ENCODE measurements around the gene UGT1A5. TPM values are rescaled to one million over a fixed set of nuclear protein-coding genes. Genes with fewer than 3 reads are reported as not detected.

Gene UGT1A5
- total and polyA plus RNA-seq, 2 of the 8 experiments (the other 6 are each of a cell fraction or from before 2014, with no cell fraction given) = not detected

DNA sequence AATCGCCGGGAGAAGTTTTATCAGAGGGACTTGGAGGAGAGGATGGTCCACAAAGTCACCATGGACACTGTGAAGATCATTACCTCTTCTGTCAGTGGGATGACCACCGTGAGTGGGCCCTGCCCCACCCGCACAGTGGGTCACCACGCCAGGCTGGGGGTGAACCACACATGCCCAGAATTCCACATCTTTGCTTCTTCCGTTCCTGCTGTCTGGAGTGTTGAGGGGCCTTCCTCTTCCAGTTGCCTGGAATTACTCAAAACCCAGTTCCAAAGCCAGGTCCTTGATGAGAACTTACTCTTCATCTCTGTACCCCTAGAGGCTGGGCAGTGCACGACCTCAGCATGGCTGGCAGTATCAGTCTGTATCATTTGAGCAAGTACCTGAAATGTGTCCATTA lies 87.5 kb downstream of the UGT1A5 start:
- H3K23me2 ChIP-seq (ENCODE audit: low read depth, low read length) = no peaks in the 10 kb centered on the region
- no peaks in the 10 kb centered on the region for H3K79me1 ChIP-seq (ENCODE audit: low read depth, low read length)
- H3K4me3 ChIP-seq (ENCODE audit: extremely low read depth in 1 of 4, insufficient read depth in 2 of 4, low read depth in 3 of 4, low read length in 4 of 4) = no peak overlapping the region
- FAIRE-seq (no peak), DNase-seq (ENCODE audit: low read depth in 1 of 2, low spot score in 2 of 2) (no peak)
- no peak overlapping the region for H3K56ac ChIP-seq (replicated peaks; ENCODE audit: insufficient read length, low read depth, low read length)
- peaks cover 0 to 4% of the 10 kb centered on the region in 2 experiments; a peak in 3 of 4 replicates for H3K9me3 ChIP-seq (ENCODE audit: insufficient read depth in 2 of 2, low read depth in 1 of 2, low read length in 1 of 2)
- H3K27ac ChIP-seq (ENCODE audit: low read depth, low read length) = no peak overlapping the region
- no peaks in the 10 kb centered on the region for H3K27me3 ChIP-seq (replicated peaks in 1 of 4; ENCODE audit: control insufficient read depth in 3 of 4, extremely low read depth in 1 of 4, insufficient read depth in 3 of 4, low read length in 3 of 4)
- 93% methylated on average over 7 of the region's 7 CpGs; no CpG with 5 or more reads in 1 of the 2 experiments for WGBS, 2 experiments (ENCODE audit: extremely low coverage in 1 of 2, insufficient coverage in 1 of 2, insufficient read length in 1 of 2, insufficient replicate concordance in 2 of 2, low coverage in 1 of 2, low lambda C conversion rate in 2 of 2, missing lambda C conversion rate in 1 of 2)
- H3K14ac ChIP-seq (ENCODE audit: insufficient read length) = no peak overlapping the region
- H3K79me2 ChIP-seq (ENCODE audit: control insufficient read depth in 1 of 2, insufficient read depth in 2 of 2, low read length in 2 of 2) = no peaks in the 10 kb centered on the region
- H2BK120ac ChIP-seq (replicated peaks; ENCODE audit: low read depth, low read length) = no peak overlapping the region
- POLR2A ChIA-PET (ENCODE audit: partially characterized antibody) = no interaction called here
- H3K36me3 ChIP-seq (ENCODE audit: control insufficient read depth in 2 of 4, insufficient read depth in 4 of 4, low read length in 3 of 4) = no peaks in the 10 kb centered on the region
- no peak overlapping the region for H3K4ac ChIP-seq (replicated peaks; ENCODE audit: insufficient read length, low read depth, low read length)
- TF ChIP-seq TCF12 (IDR thresholded peaks at IDR 0.05; ENCODE audit: low read depth, low read length) (no peak), YY1 (IDR thresholded peaks at IDR 0.05; ENCODE audit: low read depth, low read length) (no peak), POLR2A (IDR thresholded peaks at IDR 0.05; ENCODE audit: control extremely low read depth in 1 of 2, low read depth in 2 of 2, low read length in 2 of 2) (no peak)
- no peak overlapping the region for H3K9ac ChIP-seq (replicated peaks in 1 of 4; ENCODE audit: extremely low read depth in 1 of 4, low read depth in 3 of 4, low read length in 3 of 4)
- H2AFZ ChIP-seq (ENCODE audit: low read length) = no peak overlapping the region
- H3K23ac ChIP-seq (ENCODE audit: insufficient read length) = no peak overlapping the region
- no peak overlapping the region for H4K5ac ChIP-seq (ENCODE audit: insufficient read length, low read depth, low read length)
- H3K4me1 ChIP-seq (replicated peaks in 1 of 4; ENCODE audit: control insufficient read depth in 3 of 4, insufficient read depth in 4 of 4, low read length in 3 of 4) = no peaks in the 10 kb centered on the region
- no peaks in the 10 kb centered on the region for H4K20me1 ChIP-seq (replicated peaks in 1 of 2; ENCODE audit: control insufficient read depth in 1 of 2, insufficient read depth in 2 of 2, low read length in 2 of 2)
- no peak overlapping the region for H2BK12ac ChIP-seq (ENCODE audit: low read depth, low read length)
- H2BK20ac ChIP-seq (ENCODE audit: low read length) = no peak overlapping the region
- H3K18ac ChIP-seq (ENCODE audit: extremely low read depth, low read length) = no peak overlapping the region
- CTCF ChIA-PET (ENCODE audit: partially characterized antibody) = no interaction called here
- no peak overlapping the region for H3K4me2 ChIP-seq (ENCODE audit: insufficient read depth in 1 of 2, low read depth in 2 of 2, low read length in 2 of 2)
- H4K8ac ChIP-seq (ENCODE audit: extremely low read depth, insufficient read depth, low read length) = no peak overlapping the region
- H4K91ac ChIP-seq (replicated peaks; ENCODE audit: insufficient read length, low read length) = no peak overlapping the region
- no peak overlapping the region for H2BK5ac ChIP-seq (ENCODE audit: low read depth, low read length)
- H2AK5ac ChIP-seq (ENCODE audit: low read depth, low read length) = no peak overlapping the region
- H2BK15ac ChIP-seq (ENCODE audit: low read length) = no peak overlapping the region

Data from H1 (cell line).